H9 (cell line): ENCODE data around the gene GBP4. TPM values are rescaled to one million over a fixed set of nuclear protein-coding genes. Genes with fewer than 3 reads are reported as not detected.

ENCODE experiments used
- DNase-seq: peaks from one replicate; pipeline ENCODE4 v3.0.0-alpha.2; 2017
- H2AFZ ChIP-seq: one replicate; pipeline ENCODE4 v1.6.1; 2013; ENCODE audit warnings: mild to moderate bottlenecking, low read length, control low read depth, moderate library complexity
- H2AK5ac ChIP-seq: 2 replicates; pipeline ENCODE4 v1.6.1; 2013; ENCODE audit warnings: low read length, control low read depth, mixed read lengths; ENCODE audit not compliant: insufficient read length
- H2BK120ac ChIP-seq: one replicate; pipeline ENCODE4 v1.6.1; 2013; ENCODE audit warnings: low read depth, mild to moderate bottlenecking, low read length, control low read depth, inconsistent platforms; ENCODE audit not compliant: poor library complexity, severe bottlenecking
- H2BK12ac ChIP-seq: 2 replicates; pipeline ENCODE4 v1.6.1; 2013; ENCODE audit warnings: low read length, control low read depth, mixed read lengths, low read depth; ENCODE audit not compliant: insufficient read length
- H2BK15ac ChIP-seq: 2 replicates; pipeline ENCODE4 v1.6.1; 2013; ENCODE audit warnings: low read depth, low read length, control low read depth
- H2BK20ac ChIP-seq: one replicate; pipeline ENCODE4 v1.6.1; 2013; ENCODE audit warnings: low read depth, mild to moderate bottlenecking, low read length, control low read depth, inconsistent platforms; ENCODE audit not compliant: poor library complexity, severe bottlenecking
- H2BK5ac ChIP-seq: 2 replicates; pipeline ENCODE4 v1.6.1; 2013; ENCODE audit warnings: low read length, control low read depth, mixed read lengths; ENCODE audit not compliant: insufficient read length
- H3K14ac ChIP-seq: 2 replicates; pipeline ENCODE4 v1.6.1; 2013; ENCODE audit warnings: low read length, control low read depth; ENCODE audit not compliant: insufficient read depth
- H3K18ac ChIP-seq: 2 replicates; pipeline ENCODE4 v1.6.1; 2013; ENCODE audit warnings: low read depth, mild to moderate bottlenecking, mixed read lengths, low read length, control low read depth; ENCODE audit not compliant: insufficient read length
- H3K23ac ChIP-seq: 2 replicates; pipeline ENCODE4 v1.6.1; 2013; ENCODE audit warnings: low read length, control low read depth, mixed read lengths, low read depth; ENCODE audit not compliant: insufficient read length
- H3K23me2 ChIP-seq: 2 replicates; pipeline ENCODE4 v1.6.1; 2013; ENCODE audit warnings: low read depth, mild to moderate bottlenecking, mixed read lengths, low read length, control low read depth; ENCODE audit not compliant: insufficient read length, poor library complexity, severe bottlenecking
- H3K27ac ChIP-seq: 2 replicates; pipeline ENCODE4 v1.5.1; 2013; ENCODE audit warnings: low read length, control low read depth, mixed read lengths, low read depth; ENCODE audit not compliant: insufficient read length
- H3K27me3 ChIP-seq: 2 replicates; pipeline ENCODE4 v1.6.1; 2013; ENCODE audit warnings: low read length, control low read depth, inconsistent platforms; ENCODE audit not compliant: insufficient read depth
- H3K4ac ChIP-seq: 2 replicates; pipeline ENCODE4 v1.6.1; 2013; ENCODE audit warnings: low read depth, mild to moderate bottlenecking, control low read depth, inconsistent platforms, low read length, moderate library complexity
- H3K4me1 ChIP-seq: 2 replicates; pipeline ENCODE4 v1.6.1; 2013; ENCODE audit warnings: low read length, control low read depth, inconsistent platforms; ENCODE audit not compliant: insufficient read depth
- H3K4me2 ChIP-seq: 2 replicates; pipeline ENCODE4 v1.6.1; 2013; ENCODE audit warnings: low read length, control low read depth, mixed read lengths; ENCODE audit not compliant: insufficient read length, insufficient read depth
- H3K56ac ChIP-seq: 2 replicates; pipeline ENCODE4 v1.6.1; 2013; ENCODE audit warnings: low read depth, mild to moderate bottlenecking, mixed read lengths, low read length, control low read depth; ENCODE audit not compliant: insufficient read length
- H3K79me1 ChIP-seq: 2 replicates; pipeline ENCODE4 v1.6.1; 2013; ENCODE audit warnings: low read depth, mild to moderate bottlenecking, moderate library complexity, low read length, control low read depth, inconsistent platforms; ENCODE audit not compliant: insufficient read depth, poor library complexity, severe bottlenecking
- H3K79me2 ChIP-seq: 2 replicates; pipeline ENCODE4 v1.6.1; 2013; ENCODE audit warnings: low read length, control low read depth, inconsistent platforms; ENCODE audit not compliant: insufficient read depth
- H3K9ac ChIP-seq: 2 replicates; pipeline ENCODE4 v1.6.1; 2013; ENCODE audit warnings: low read length, control low read depth, mixed read lengths; ENCODE audit not compliant: insufficient read length; ENCODE audit errors: extremely low read depth
- H3K9me3 ChIP-seq: one replicate; pipeline ENCODE4 v1.6.1; 2013; ENCODE audit warnings: low read depth, low read length, inconsistent platforms; ENCODE audit not compliant: control insufficient read depth
- H3T11ph ChIP-seq: one replicate; pipeline ENCODE4 v1.6.1; 2013; ENCODE audit warnings: mild to moderate bottlenecking, low read length, control low read depth, inconsistent platforms
- H4K20me1 ChIP-seq: one replicate; pipeline ENCODE4 v1.6.1; 2013; ENCODE audit not compliant: control insufficient read depth, insufficient read length, insufficient read depth
- H4K5ac ChIP-seq: 2 replicates; pipeline ENCODE4 v1.6.1; 2013; ENCODE audit warnings: low read depth, mild to moderate bottlenecking, mixed read lengths, low read length, control low read depth; ENCODE audit not compliant: insufficient read length
- H4K8ac ChIP-seq: replicated peaks from 2 replicates; pipeline ENCODE4 v1.6.1; 2013; ENCODE audit warnings: low read length, control low read depth, mixed read lengths, low read depth; ENCODE audit not compliant: insufficient read length
- H4K91ac ChIP-seq: 2 replicates; pipeline ENCODE4 v1.6.1; 2013; ENCODE audit warnings: low read depth, mild to moderate bottlenecking, moderate library complexity, mixed read lengths, low read length, control low read depth; ENCODE audit not compliant: insufficient read length
- H3K27ac Mint-ChIP-seq, 3 experiments: 2 replicates in 2 of 3; 3 replicates in 1 of 3; pipeline ENCODE4 v1.8.0; 2020 to 2021; ENCODE audit warnings: mixed read lengths in 3 of 3, mild to moderate bottlenecking in 1 of 3, moderate library complexity in 1 of 3
- H3K27me3 Mint-ChIP-seq: 2 replicates; pipeline ENCODE4 v1.8.0; 2021; ENCODE audit warnings: low read depth, mild to moderate bottlenecking, moderate library complexity, mixed read lengths
- H3K36me3 Mint-ChIP-seq, 3 experiments: 2 replicates in 2 of 3; 3 replicates in 1 of 3; pipeline ENCODE4 v1.8.0; 2020 to 2021; ENCODE audit warnings: low read depth in 3 of 3, mixed read lengths in 3 of 3; ENCODE audit not compliant: insufficient read depth in 1 of 3
- H3K4me1 Mint-ChIP-seq, 2 experiments: 2 replicates each; pipeline ENCODE4 v1.8.0; 2020; ENCODE audit warnings: mixed read lengths in 2 of 2
- H3K4me3 Mint-ChIP-seq, 2 experiments: 2 replicates in 1 of 2; 3 replicates in 1 of 2; pipeline ENCODE4 v1.8.0; 2020 to 2021; ENCODE audit warnings: mild to moderate bottlenecking in 2 of 2, mixed read lengths in 2 of 2, moderate library complexity in 1 of 2
- H3K9me3 Mint-ChIP-seq, 2 experiments: 2 replicates in 1 of 2; 3 replicates in 1 of 2; pipeline ENCODE4 v1.8.0; 2020; ENCODE audit warnings: mild to moderate bottlenecking in 2 of 2, mixed read lengths in 2 of 2, moderate library complexity in 1 of 2
- CTCF ChIP-seq: fragments of 200-600 bp; sonication (generic); conservative IDR thresholded peaks from 3 replicates; pipeline ENCODE4 v1.8.0; 2021; ENCODE audit warnings: antibody characterized with exemption, mild to moderate bottlenecking
- WGBS: extraction: QIAGEN DNeasy Blood & Tissue Kit; methylation state at CpG from one replicate; pipeline ENCODE4 v1.1.7; 2013; ENCODE audit warnings: missing lambda C conversion rate, low lambda C conversion rate, mixed read lengths; ENCODE audit not compliant: insufficient read length; ENCODE audit errors: extremely low coverage; 5-methylcytosine and 5-hydroxymethylcytosine counted together
- total RNA-seq: library from RNA; stranded (reverse); gene quantifications from 2 replicates; pipeline ENCODE4 v1.2.1, GENCODE V29; 2021

GBP4 gene
- total RNA-seq, 1 experiment from 2014 or later: not detected

GRCh38 chr1:89170170-89171066, 28.3 kb downstream of the GBP4 start:
- no peak overlapping the region for H2BK12ac ChIP-seq
- no peak overlapping the region for H2BK15ac ChIP-seq
- H4K20me1 ChIP-seq: no peaks in the 10 kb centered on the region
- no peaks in the 10 kb centered on the region for H3K4me1 Mint-ChIP-seq
- H4K8ac ChIP-seq: no peak overlapping the region
- H3K27ac Mint-ChIP-seq: no peak overlapping the region
- no peak overlapping the region for H3K4ac ChIP-seq
- no peak for TF ChIP-seq CTCF
- no peak overlapping the region for H3K23ac ChIP-seq
- no peak overlapping the region for H3T11ph ChIP-seq
- WGBS: no CpG with 5 or more reads among the region's 4 CpGs
- no peak overlapping the region for H3K27ac ChIP-seq
- no peak overlapping the region for H4K5ac ChIP-seq
- no peak overlapping the region for H2AK5ac ChIP-seq
- H2BK20ac ChIP-seq: no peak overlapping the region
- H3K4me1 ChIP-seq: no peaks in the 10 kb centered on the region
- H3K36me3 Mint-ChIP-seq: no peaks in the 10 kb centered on the region
- H3K9me3 ChIP-seq: no peaks in the 10 kb centered on the region
- H3K23me2 ChIP-seq: no peaks in the 10 kb centered on the region
- no peak overlapping the region for H3K4me2 ChIP-seq
- no peaks in the 10 kb centered on the region for H3K27me3 ChIP-seq
- H3K14ac ChIP-seq: no peak overlapping the region
- H2AFZ ChIP-seq: no peak overlapping the region
- DNase-seq: no peak
- H3K9me3 Mint-ChIP-seq: no peaks in the 10 kb centered on the region
- no peak overlapping the region for H2BK120ac ChIP-seq
- H3K9ac ChIP-seq: no peak overlapping the region
- H3K4me3 Mint-ChIP-seq: no peak overlapping the region
- H2BK5ac ChIP-seq: no peak overlapping the region
- no peaks in the 10 kb centered on the region for H3K27me3 Mint-ChIP-seq
- no peaks in the 10 kb centered on the region for H3K79me1 ChIP-seq
- H3K79me2 ChIP-seq: no peaks in the 10 kb centered on the region
- H3K18ac ChIP-seq: no peak overlapping the region
- no peak overlapping the region for H4K91ac ChIP-seq
- H3K56ac ChIP-seq: no peak overlapping the region
